GM12878 (cell line): ENCODE data around the gene CDC42BPA.

Source experiments
- ATF7 ChIP-seq: fragments of 450-650 bp; IDR thresholded peaks from 2 replicates; pipeline ENCODE4 v1.6.1; 2016; ENCODE audit warnings: low read depth, mild to moderate bottlenecking
- CTCF ChIP-seq, 3 experiments: IDR thresholded peaks in 2 of 3; conservative IDR thresholded peaks in 1 of 3; 2 replicates each; pipeline ENCODE4 v1.5.1; 2011; ENCODE audit warnings: low read depth in 3 of 3, low read length in 3 of 3, mild to moderate bottlenecking in 3 of 3, control low read depth in 2 of 3, moderate library complexity in 2 of 3, inconsistent platforms in 1 of 3, mixed read lengths in 1 of 3; ENCODE audit not compliant: control insufficient read depth in 2 of 3, insufficient read depth in 1 of 3; ENCODE audit errors: extremely low read depth in 1 of 3
- E2F8 ChIP-seq: fragments of 450-650 bp; IDR thresholded peaks from 2 replicates; pipeline ENCODE4 v1.6.1; 2018; ENCODE audit warnings: mild to moderate bottlenecking, low read depth, moderate library complexity; ENCODE audit not compliant: partially characterized antibody
- EZH2 ChIP-seq: IDR thresholded peaks from 2 replicates; pipeline ENCODE4 v1.6.1; 2012; ENCODE audit warnings: low read depth, mild to moderate bottlenecking, control low read depth, inconsistent platforms, low read length, borderline replicate concordance; ENCODE audit not compliant: control insufficient read depth
- JUNB ChIP-seq: IDR thresholded peaks from 2 replicates; pipeline ENCODE4 v1.6.1; 2016; ENCODE audit warnings: antibody characterized with exemption, mild to moderate bottlenecking
- MAX ChIP-seq: IDR thresholded peaks from 2 replicates; pipeline ENCODE4 v1.6.1; 2012; ENCODE audit warnings: low read depth, low read length, improper control_type of control experiment
- MTA3 ChIP-seq: IDR thresholded peaks from 2 replicates; pipeline ENCODE4 v1.6.1; 2012; ENCODE audit warnings: low read length, inconsistent platforms, borderline replicate concordance
- POLR2A ChIP-seq: IDR thresholded peaks from 2 replicates; pipeline ENCODE4 v1.6.1; 2011; ENCODE audit warnings: low read depth, mild to moderate bottlenecking, low read length
- POLR2AphosphoS5 ChIP-seq: IDR thresholded peaks from 2 replicates; pipeline ENCODE4 v1.6.1; 2011; ENCODE audit warnings: mild to moderate bottlenecking, low read length, inconsistent platforms
- RAD21 ChIP-seq: IDR thresholded peaks from 2 replicates; pipeline ENCODE4 v1.6.1; 2011; ENCODE audit warnings: mild to moderate bottlenecking, low read depth, low read length, moderate library complexity; ENCODE audit not compliant: insufficient read depth
- TAF1 ChIP-seq: IDR thresholded peaks from 2 replicates; pipeline ENCODE4 v1.6.1; 2011; ENCODE audit warnings: mild to moderate bottlenecking, low read depth, low read length, borderline replicate concordance
- TBL1XR1 ChIP-seq: IDR thresholded peaks from 2 replicates; pipeline ENCODE4 v1.6.1; 2012; ENCODE audit warnings: low read depth, low read length, improper control_type of control experiment
- TCF12 ChIP-seq: IDR thresholded peaks from 2 replicates; pipeline ENCODE4 v1.6.1; 2011; ENCODE audit warnings: low read depth, mild to moderate bottlenecking, low read length
- USF2 ChIP-seq: IDR thresholded peaks from 2 replicates; pipeline ENCODE4 v1.6.1; 2011; ENCODE audit warnings: low read depth, low read length, improper control_type of control experiment, borderline replicate concordance

GRCh38 chr1:227253065-227253464 lies 65.2 kb downstream of the CDC42BPA start:
- no peak for TF ChIP-seq EZH2
- TF ChIP-seq JUNB, result no peak
- no peak for TF ChIP-seq TCF12
- TF ChIP-seq USF2, result no peak
- no peak for TF ChIP-seq MTA3
- no peak for TF ChIP-seq RAD21
- TF ChIP-seq CTCF (IDR thresholded peaks at IDR 0.05 in 2 of 3, conservative IDR thresholded peaks at IDR 0.05 in 1 of 3; ENCODE audit: control insufficient read depth in 2 of 3, extremely low read depth in 1 of 3, insufficient read depth in 1 of 3, low read depth in 3 of 3, low read length in 3 of 3), result no peak
- TF ChIP-seq MAX, result no peak
- no peak for TF ChIP-seq POLR2AphosphoS5
- TF ChIP-seq ATF7, result no peak
- TF ChIP-seq E2F8, result no peak
- no peak for TF ChIP-seq TBL1XR1
- no peak for TF ChIP-seq TAF1
- TF ChIP-seq POLR2A, result no peak
